Activated T-cell treated with anti-CD3 and anti-CD28 coated beads for 4 hours (primary cell): Measurements from ENCODE around the gene FBXW5.

Experiments used
- DNase-seq: peaks from one replicate; pipeline ENCODE4 v3.0.0-alpha.2; 2020

FBXW5 gene

GRCh38 chr9:136949239-136949816 lies 4.8 kb upstream of the FBXW5 start:
- no peak for DNase-seq

- no peak for DNase-seq
Measured at GRCh38 chr9:136947955-136948510, 3.5 kb upstream of the FBXW5 start.

GRCh38 chr9:136947028-136947891 lies 2.7 kb upstream of the FBXW5 start:
- DNase-seq, result no peak

- no peak for DNase-seq
Measured at GRCh38 chr9:136946228-136947027, 1.9 kb upstream of the FBXW5 start.

- no peak for DNase-seq
Measured at GRCh38 chr9:136945333-136946227, 1.0 kb upstream of the FBXW5 start.

- no peak for DNase-seq
Measured at GRCh38 chr9:136944212-136944518, 373 bp downstream of the FBXW5 start.

GRCh38 chr9:136943291-136944211 lies 987 bp downstream of the FBXW5 start:
- no peak for DNase-seq

GRCh38 chr9:136942881-136943230 lies 1.7 kb downstream of the FBXW5 start:
- no peak for DNase-seq

GRCh38 chr9:136942112-136942880 lies 2.2 kb downstream of the FBXW5 start:
- DNase-seq, result no peak

GRCh38 chr9:136941231-136942111 lies 3.1 kb downstream of the FBXW5 start:
- no peak for DNase-seq

- DNase-seq, result no peak
Measured at GRCh38 chr9:136940526-136941230, 3.9 kb downstream of the FBXW5 start.

GRCh38 chr9:136939996-136940525 lies 4.5 kb downstream of the FBXW5 start:
- no peak for DNase-seq

- no peak for DNase-seq
Measured at GRCh38 chr9:136939431-136939995, 5.0 kb downstream of the FBXW5 start.

- no peak for DNase-seq
Measured at GRCh38 chr9:136937186-136938001, 7.1 kb downstream of the FBXW5 start.

- DNase-seq, result no peak
Measured at GRCh38 chr9:136936645-136937170, 7.8 kb downstream of the FBXW5 start.

- DNase-seq, result no peak
Measured at GRCh38 chr9:136935651-136936050, 8.9 kb downstream of the FBXW5 start.

GRCh38 chr9:136934277-136934676 lies 10.3 kb downstream of the FBXW5 start:
- DNase-seq, result no peak
